ENCODE results near the gene RBM3.

Gene RBM3

GRCh38 chrX:48626401-48627298, 52.4 kb downstream of the RBM3 start:
- no peak for DNase-seq

Measured in CD4-positive, alpha-beta T cell treated with Interleukin-17A for 1 hour (primary cell).